ENCODE data around the gene NLGN1. TPM values are rescaled to one million over a fixed set of nuclear protein-coding genes. Genes with fewer than 3 reads are reported as not detected.

The NLGN1 gene
- total RNA-seq, 1 experiment from 2014 or later = 5.2 TPM

GRCh38 chr3:173750591-173750990 lies 353.0 kb downstream of the NLGN1 start:
- Histone ChIP-seq H2AFZ (ENCODE audit: low read length) (no peak overlapping the region), H3K79me1 (ENCODE audit: insufficient read depth, low read depth, low read length, poor library complexity, severe bottlenecking) (no peaks in the 10 kb centered on the region), H3K9ac (ENCODE audit: extremely low read depth, insufficient read length, low read length) (no peak overlapping the region), H2BK120ac (ENCODE audit: low read depth, low read length, poor library complexity, severe bottlenecking) (no peak overlapping the region), H3K4ac (ENCODE audit: low read depth, low read length) (no peak overlapping the region), H3K9me3 (ENCODE audit: control insufficient read depth, low read depth, low read length) (no peaks in the 10 kb centered on the region), H2BK15ac (ENCODE audit: low read depth, low read length) (no peak overlapping the region), H2AK5ac (ENCODE audit: insufficient read length, low read length) (no peak overlapping the region), H2BK20ac (ENCODE audit: low read depth, low read length, poor library complexity, severe bottlenecking) (no peak overlapping the region), H2BK12ac (ENCODE audit: insufficient read length, low read depth, low read length) (no peak overlapping the region), H3K56ac (ENCODE audit: insufficient read length, low read depth, low read length) (no peak overlapping the region), H4K20me1 (ENCODE audit: control insufficient read depth, insufficient read depth, insufficient read length) (no peaks in the 10 kb centered on the region), H3K23ac (ENCODE audit: insufficient read length, low read depth, low read length) (no peak overlapping the region), H3T11ph (ENCODE audit: low read length) (no peak overlapping the region), H4K8ac (replicated peaks; ENCODE audit: insufficient read length, low read depth, low read length) (no peak overlapping the region), H3K23me2 (ENCODE audit: insufficient read length, low read depth, low read length, poor library complexity, severe bottlenecking) (no peaks in the 10 kb centered on the region), H3K27me3 (ENCODE audit: insufficient read depth, low read length) (no peaks in the 10 kb centered on the region), H3K18ac (ENCODE audit: insufficient read length, low read depth, low read length) (no peak overlapping the region), H3K27ac (ENCODE audit: insufficient read length, low read depth, low read length) (no peak overlapping the region), H2BK5ac (ENCODE audit: insufficient read length, low read length) (no peak overlapping the region), H3K14ac (ENCODE audit: insufficient read depth, low read length) (no peak overlapping the region), H4K91ac (ENCODE audit: insufficient read length, low read depth, low read length) (no peak overlapping the region), H3K4me2 (ENCODE audit: insufficient read depth, insufficient read length, low read length) (no peak overlapping the region), H3K4me1 (ENCODE audit: insufficient read depth, low read length) (no peaks in the 10 kb centered on the region), H4K5ac (ENCODE audit: insufficient read length, low read depth, low read length) (no peak overlapping the region), H3K79me2 (ENCODE audit: insufficient read depth, low read length) (no peaks in the 10 kb centered on the region)
- Mint-ChIP-seq H3K27ac (no peak overlapping the region), H3K36me3 (ENCODE audit: insufficient read depth in 1 of 3, low read depth in 3 of 3) (no peaks in the 10 kb centered on the region), H3K4me3 (no peak overlapping the region), H3K9me3 (no peaks in the 10 kb centered on the region), H3K4me1 (peaks cover 3 to 7% of the 10 kb centered on the region in 2 experiments; a peak in 3 of 4 replicates), H3K27me3 (ENCODE audit: low read depth) (no peaks in the 10 kb centered on the region)
- DNase-seq = no peak
- WGBS (ENCODE audit: extremely low coverage, insufficient read length, low lambda C conversion rate) = no CpG with 5 or more reads among the region's 1 CpG
- no peak for TF ChIP-seq CTCF (conservative IDR thresholded peaks at IDR 0.05)

Measured in H9 (cell line).